Thymus (tissue), 14 donors: ENCODE measurements around the gene BBS5. TPM values are rescaled to one million over a fixed set of nuclear protein-coding genes. Genes with fewer than 3 reads are reported as not detected.
A peak's percentile ranks its signal among the peaks of the same experiment; 100 is the strongest.
"Not testable (repeated sequence)": the region's sequence is repeated elsewhere in the genome, so short reads cannot be mapped to it uniquely, and the experiment has no call there.

ENCODE experiments used
- DNase-seq, 9 donors: peaks; one replicate each; pipeline ENCODE4 v3.0.0-alpha.2; 2013; ENCODE audit warnings: low spot score in 9 of 9, low read depth in 6 of 9, missing footprints in 1 of 9
- H3K27ac ChIP-seq, 2 donors: one replicate each; pipeline ENCODE4 v1.5.1; 2013; ENCODE audit warnings: control low read depth in 1 of 2, low read depth in 1 of 2, low read length in 1 of 2, mild to moderate bottlenecking in 1 of 2, moderate library complexity in 1 of 2
- H3K27me3 ChIP-seq, 2 donors: one replicate each; pipeline ENCODE4 v1.5.1; 2013; ENCODE audit warnings: low read length in 1 of 2; ENCODE audit not compliant: control insufficient read depth in 2 of 2, insufficient read depth in 1 of 2
- H3K36me3 ChIP-seq, 2 donors: one replicate each; pipeline ENCODE4 v1.5.1; 2013; ENCODE audit warnings: low read length in 1 of 2, mild to moderate bottlenecking in 1 of 2, moderate library complexity in 1 of 2; ENCODE audit not compliant: control insufficient read depth in 2 of 2, insufficient read depth in 2 of 2
- H3K4me1 ChIP-seq, 2 donors: one replicate each; pipeline ENCODE4 v1.5.1; 2013; ENCODE audit warnings: low read length in 2 of 2; ENCODE audit not compliant: control insufficient read depth in 2 of 2, insufficient read depth in 2 of 2
- H3K4me3 ChIP-seq, 2 donors: one replicate each; pipeline ENCODE4 v1.5.1; 2013; ENCODE audit warnings: low read length in 2 of 2, control low read depth in 1 of 2, mild to moderate bottlenecking in 1 of 2
- H3K9me3 ChIP-seq, 2 donors: one replicate each; pipeline ENCODE4 v1.5.1; 2013; ENCODE audit warnings: low read length in 1 of 2, mild to moderate bottlenecking in 1 of 2; ENCODE audit not compliant: control insufficient read depth in 2 of 2, insufficient read depth in 1 of 2
- WGBS: extraction: QIAGEN DNeasy Blood & Tissue Kit; methylation state at CpG from one replicate; pipeline ENCODE4 v1.1.7; 2013; 5-methylcytosine and 5-hydroxymethylcytosine counted together
- long read RNA-seq, 10 donors: transcript quantifications; one replicate each; lab custom pipeline, GENCODE V29; 2026
- polyA plus RNA-seq: library from polyadenylated mRNA; stranded (reverse); fragments of 200-250 nt; gene quantifications from one replicate; pipeline ENCODE4 v1.2.3, GENCODE V29; 2013
- total RNA-seq: library from RNA; stranded (reverse); fragments of 120-200 nt; gene quantifications from one replicate; pipeline ENCODE4 v1.2.4, GENCODE V29; 2013
- donor health status: healthy.

Gene BBS5
- total RNA-seq (1.7 TPM), polyA plus RNA-seq (7.8 TPM)
- long read RNA-seq, donor 1, result 0 reads
- long read RNA-seq, donor 2, partial matches to known transcripts, result 0 of 1 reads
- long read RNA-seq, donor 2, other reads (novel, unspliced or antisense), result 0 of 1 reads
- long read RNA-seq, donor 3, partial matches to known transcripts, result 0 of 1 reads
- long read RNA-seq, donor 3, other reads (novel, unspliced or antisense), result 0 of 1 reads
- long read RNA-seq, donor 4, partial matches to known transcripts, result 0 of 2 reads
- long read RNA-seq, donor 4, other reads (novel, unspliced or antisense), result 0 of 2 reads
- long read RNA-seq, donor 5, result 0 reads
- long read RNA-seq, donor 6, result 0 reads
- long read RNA-seq, donor 7, result 0 reads
- long read RNA-seq, donor 8, partial matches to known transcripts, result 0 of 2 reads
- long read RNA-seq, donor 8, other reads (novel, unspliced or antisense), result 0 of 2 reads
- long read RNA-seq, donor 9, result 0 reads
- long read RNA-seq, donor 10, result 0 reads

- Histone ChIP-seq H3K36me3 (no peaks in the 10 kb centered on the region), H3K27ac (no peak within 1 kb of the TSS), H3K4me3 (peak within 1 kb of the TSS; percentile 71 to 72), H3K4me1 (peaks cover 2 to 9% of the 10 kb centered on the region in 2 donors), H3K27me3 (no peaks in the 10 kb centered on the region), H3K9me3 (no peaks in the 10 kb centered on the region)
- under 1% methylated on average over 71 of the region's 71 CpGs for WGBS
- DNase-seq, result peak in 7 of 9 donors; percentile 52 to 84 (median 63)
Measured at GRCh38 chr2:169479257-169480078, at the start of gene BBS5. Gene BBS5 (plus strand): TSS chr2:169479494. CDS start chr2:169479554, 60 bp downstream.

GRCh38 chr2:169431772-169432171 lies 47.5 kb upstream of the BBS5 start:
- DNase-seq, H3K4me3 ChIP-seq: not testable (repeated sequence)

GRCh38 chr2:169434236-169434635 lies 45.1 kb upstream of the BBS5 start:
- not testable (repeated sequence) for H3K4me3 ChIP-seq, DNase-seq, H3K27me3 ChIP-seq, H3K4me1 ChIP-seq, H3K9me3 ChIP-seq, H3K27ac ChIP-seq, H3K36me3 ChIP-seq
- 96% methylated on average over 1 of the region's 1 CpG for WGBS

More at GRCh38 chr2:169431772-169432171, 47.5 kb upstream of the BBS5 start:
- H3K9me3 ChIP-seq, H3K4me1 ChIP-seq, H3K27me3 ChIP-seq, H3K36me3 ChIP-seq, H3K27ac ChIP-seq: not testable (repeated sequence)

- 88% methylated on average over 3 of the region's 3 CpGs for WGBS
- no peaks in the 10 kb centered on the region for H3K9me3 ChIP-seq
- H3K4me3 ChIP-seq, result no peak overlapping the region
- no peaks in the 10 kb centered on the region for H3K36me3 ChIP-seq
- H3K4me1 ChIP-seq, result no peaks in the 10 kb centered on the region
- DNase-seq, result no peak
- H3K27me3 ChIP-seq, result no peaks in the 10 kb centered on the region
- H3K27ac ChIP-seq, result no peak overlapping the region
Measured at GRCh38 chr2:169438466-169439072, 40.7 kb upstream of the BBS5 start.

- no peaks in the 10 kb centered on the region for H3K36me3 ChIP-seq
- no peak overlapping the region for H3K27ac ChIP-seq
- 95% methylated on average over 3 of the region's 3 CpGs for WGBS
Measured at GRCh38 chr2:169439900-169440299, 39.4 kb upstream of the BBS5 start.

GRCh38 chr2:169446452-169446851 lies 32.8 kb upstream of the BBS5 start:
- no peak overlapping the region for H3K4me3 ChIP-seq
- H3K9me3 ChIP-seq, result no peaks in the 10 kb centered on the region
- H3K36me3 ChIP-seq, result no peaks in the 10 kb centered on the region
- no peak for DNase-seq
- H3K27me3 ChIP-seq, result no peaks in the 10 kb centered on the region
- no peak overlapping the region for H3K27ac ChIP-seq
- no peaks in the 10 kb centered on the region for H3K4me1 ChIP-seq

More at GRCh38 chr2:169439900-169440299, 39.4 kb upstream of the BBS5 start:
- Histone ChIP-seq H3K4me1 (no peaks in the 10 kb centered on the region), H3K27me3 (no peaks in the 10 kb centered on the region), H3K9me3 (no peaks in the 10 kb centered on the region), H3K4me3 (no peak overlapping the region)
- DNase-seq, result no peak

GRCh38 chr2:169448316-169448715 lies 31.0 kb upstream of the BBS5 start:
- no peaks in the 10 kb centered on the region for H3K4me1 ChIP-seq
- H3K27me3 ChIP-seq, result no peaks in the 10 kb centered on the region
- peaks cover 0 to 4% of the 10 kb centered on the region in 2 donors for H3K9me3 ChIP-seq
- H3K27ac ChIP-seq, result no peak overlapping the region
- 86% methylated on average over 3 of the region's 3 CpGs for WGBS
- DNase-seq, result no peak
- H3K36me3 ChIP-seq, result no peaks in the 10 kb centered on the region
- H3K4me3 ChIP-seq, result no peak overlapping the region

GRCh38 chr2:169448865-169449264 lies 30.4 kb upstream of the BBS5 start:
- Histone ChIP-seq H3K9me3 (peaks cover 0 to 4% of the 10 kb centered on the region in 2 donors), H3K4me1 (no peaks in the 10 kb centered on the region), H3K27ac (no peak overlapping the region), H3K4me3 (no peak overlapping the region), H3K27me3 (no peaks in the 10 kb centered on the region), H3K36me3 (no peaks in the 10 kb centered on the region)
- 100% methylated on average over 1 of the region's 1 CpG for WGBS
- DNase-seq, result no peak

GRCh38 chr2:169452080-169452479 lies 27.2 kb upstream of the BBS5 start:
- Histone ChIP-seq H3K36me3 (no peaks in the 10 kb centered on the region), H3K27me3 (no peaks in the 10 kb centered on the region), H3K27ac (no peak overlapping the region), H3K9me3 (peaks cover 0 to 4% of the 10 kb centered on the region in 2 donors), H3K4me3 (no peak overlapping the region), H3K4me1 (no peaks in the 10 kb centered on the region)
- peak in 1 of 9 donors; percentile 31 for DNase-seq
